K562 (cell line): ENCODE measurements around the gene TBC1D3B.
"Not testable (repeated sequence)": the region's sequence is repeated elsewhere in the genome, so short reads cannot be mapped to it uniquely, and the experiment has no call there.

Experiments
- ARNT ChIP-seq, 2 experiments: fragments of 450-650 bp; IDR thresholded peaks; 2 replicates each; pipeline ENCODE4 v1.6.1; 2016; ENCODE audit warnings: mild to moderate bottlenecking in 1 of 2
- GABPA ChIP-seq: fragments of 200-800 bp; sonication (Bioruptor generic); conservative IDR thresholded peaks from 2 replicates; pipeline ENCODE4 v1.6.1; 2016; ENCODE audit warnings: low read depth, missing genetic modification characterization, missing compliant biosample characterization
- JUN ChIP-seq, 2 experiments: sonication (generic) in 1 of 2; formaldehyde crosslinking in 1 of 2; IDR thresholded peaks; 2 replicates each; pipeline versions ENCODE4 v1.6.1 to v1.8.0; 2012 to 2022; ENCODE audit warnings: borderline replicate concordance in 2 of 2, mild to moderate bottlenecking in 2 of 2, improper control_type of control experiment in 1 of 2, low read depth in 1 of 2, low read length in 1 of 2, missing genetic modification reagents in 1 of 2
- JUNB ChIP-seq: fragments of 450-650 bp; formaldehyde crosslinking; conservative IDR thresholded peaks from 2 replicates; pipeline ENCODE4 v1.4.0; 2020; ENCODE audit warnings: mild to moderate bottlenecking
- POLR2A ChIP-seq: fragments of 450-650 bp; conservative IDR thresholded peaks from 2 replicates; pipeline ENCODE4 v1.6.1; 2016
- POLR2AphosphoS5 ChIP-seq: IDR thresholded peaks from 2 replicates; pipeline ENCODE4 v1.6.1; 2011; ENCODE audit warnings: mild to moderate bottlenecking, low read depth, low read length, moderate library complexity; ENCODE audit not compliant: control insufficient read depth, insufficient read depth
- PTBP1 ChIP-seq: fragments of 200-400 bp; formaldehyde crosslinking; IDR thresholded peaks from 2 replicates; pipeline ENCODE4 v1.6.1; 2017; ENCODE audit warnings: low read depth, low read length
- SMARCA5 ChIP-seq: fragments of 450-650 bp; IDR thresholded peaks from 2 replicates; pipeline ENCODE4 v1.6.1; 2016
- SMARCB1 ChIP-seq: IDR thresholded peaks from 2 replicates; pipeline ENCODE4 v1.6.1; 2011; ENCODE audit warnings: improper control_type of control experiment, low read depth; ENCODE audit not compliant: insufficient read length
- SREBF2 ChIP-seq: sonication (generic); formaldehyde crosslinking; IDR thresholded peaks from 2 replicates; pipeline ENCODE4 v1.4.0; 2020; ENCODE audit warnings: mild to moderate bottlenecking, missing genetic modification reagents
- ZBTB7A ChIP-seq: IDR thresholded peaks from 2 replicates; pipeline ENCODE4 v1.6.1; 2011; ENCODE audit warnings: low read depth, mild to moderate bottlenecking, low read length, moderate library complexity, borderline replicate concordance; ENCODE audit not compliant: control insufficient read depth
- ZNF76 ChIP-seq: fragments of 250-450 bp; sonication (Bioruptor Pico); IDR thresholded peaks from 2 replicates; pipeline ENCODE4 v1.4.0; 2020; ENCODE audit warnings: mild to moderate bottlenecking, moderate library complexity, borderline replicate concordance
- TF ChIP-seq, protein P1 (sequence below): sonication (generic); formaldehyde crosslinking; IDR thresholded peaks from 2 replicates; pipeline ENCODE4 v1.8.1; 2023; ENCODE audit warnings: mild to moderate bottlenecking, missing genetic modification reagents

DNA sequence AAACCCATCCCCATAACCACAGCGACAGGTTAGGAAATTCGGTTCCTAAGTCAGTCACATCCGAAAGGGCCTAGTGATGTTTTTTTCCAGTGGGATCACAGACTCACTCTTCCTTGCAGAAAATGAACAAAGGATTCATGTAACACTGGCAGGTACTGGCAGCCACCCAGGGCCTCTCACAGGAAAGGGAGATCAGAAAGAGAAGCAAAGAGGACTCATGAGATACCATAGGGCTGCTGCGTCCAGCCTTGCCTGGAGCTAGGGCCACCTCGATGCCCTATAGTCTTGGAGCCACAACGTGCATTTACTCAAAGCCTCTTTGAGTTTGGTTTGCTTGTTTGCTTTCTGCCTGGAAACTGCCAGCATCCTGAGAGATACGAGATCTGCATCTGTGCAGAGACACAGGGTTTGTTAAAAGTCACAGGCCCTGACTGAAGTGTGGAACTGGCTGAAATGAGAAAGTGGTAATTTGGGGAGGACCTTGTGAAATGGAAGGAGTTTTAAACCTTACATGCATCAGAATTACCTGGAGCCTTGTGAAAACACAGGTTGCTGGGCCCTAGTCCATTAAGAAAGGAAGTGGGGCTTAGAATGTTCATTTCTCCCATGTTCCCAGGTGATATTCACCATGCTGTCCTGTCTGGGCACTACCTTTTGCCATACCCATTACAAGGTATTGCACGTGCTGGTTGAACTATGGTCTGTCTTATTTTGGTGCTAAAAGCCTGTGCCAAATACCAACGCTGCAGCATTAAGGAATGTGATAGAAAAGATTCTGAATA is 14.3 kb upstream of the TBC1D3B start:
- TF ChIP-seq POLR2AphosphoS5; JUN (IDR thresholded peaks at IDR 0.05; ENCODE audit: borderline replicate concordance, low read depth, low read length); JUN (CRISPR knock-in tag; IDR thresholded peaks at IDR 0.05; ENCODE audit: borderline replicate concordance); ARNT (IDR thresholded peaks at IDR 0.05); PTBP1; SMARCB1; GABPA (tag); SMARCA5; ZBTB7A; ZNF76 (CRISPR knock-in tag); SREBF2 (CRISPR knock-in tag); POLR2A; JUNB (CRISPR knock-in tag): not testable (repeated sequence)
- TF ChIP-seq, protein P1, sequence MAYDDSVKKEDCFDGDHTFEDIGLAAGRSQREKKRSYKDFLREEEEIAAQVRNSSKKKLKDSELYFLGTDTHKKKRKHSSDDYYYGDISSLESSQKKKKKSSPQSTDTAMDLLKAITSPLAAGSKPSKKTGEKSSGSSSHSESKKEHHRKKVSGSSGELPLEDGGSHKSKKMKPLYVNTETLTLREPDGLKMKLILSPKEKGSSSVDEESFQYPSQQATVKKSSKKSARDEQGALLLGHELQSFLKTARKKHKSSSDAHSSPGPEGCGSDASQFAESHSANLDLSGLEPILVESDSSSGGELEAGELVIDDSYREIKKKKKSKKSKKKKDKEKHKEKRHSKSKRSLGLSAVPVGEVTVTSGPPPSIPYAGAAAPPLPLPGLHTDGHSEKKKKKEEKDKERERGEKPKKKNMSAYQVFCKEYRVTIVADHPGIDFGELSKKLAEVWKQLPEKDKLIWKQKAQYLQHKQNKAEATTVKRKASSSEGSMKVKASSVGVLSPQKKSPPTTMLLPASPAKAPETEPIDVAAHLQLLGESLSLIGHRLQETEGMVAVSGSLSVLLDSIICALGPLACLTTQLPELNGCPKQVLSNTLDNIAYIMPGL (CRISPR knock-in tag), result not testable (repeated sequence)
